GM19328 (cell line): ENCODE data around the gene EMP1.

ENCODE experiments used
- ATAC-seq: cut with Tn5 transposase; IDR thresholded peaks from one replicate; pipeline ENCODE4 v1.9.1; 2021; ENCODE audit warnings: mild to moderate bottlenecking, moderate library complexity; ENCODE audit not compliant: unreplicated experiment

Gene EMP1

DNA sequence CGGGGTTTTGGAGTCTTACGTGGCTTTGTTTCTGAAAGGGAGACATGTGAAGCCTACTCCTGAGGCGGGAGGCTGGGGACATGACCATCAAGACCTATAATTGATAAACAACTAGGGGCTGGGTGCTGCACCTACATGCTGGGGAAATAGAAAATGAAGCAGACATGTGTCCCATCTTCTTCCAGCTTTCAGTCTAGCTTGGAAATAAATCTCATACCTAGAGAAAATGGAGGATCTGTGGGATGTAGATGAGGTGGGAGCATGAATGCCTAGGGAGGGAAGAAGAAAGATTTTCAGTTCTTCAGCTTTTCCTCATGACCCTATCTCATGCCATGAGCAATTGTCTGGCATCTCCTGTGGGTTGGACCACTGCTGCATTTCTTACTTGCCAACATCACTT is 22.1 kb downstream of the EMP1 start:
- no peak for ATAC-seq

DNA sequence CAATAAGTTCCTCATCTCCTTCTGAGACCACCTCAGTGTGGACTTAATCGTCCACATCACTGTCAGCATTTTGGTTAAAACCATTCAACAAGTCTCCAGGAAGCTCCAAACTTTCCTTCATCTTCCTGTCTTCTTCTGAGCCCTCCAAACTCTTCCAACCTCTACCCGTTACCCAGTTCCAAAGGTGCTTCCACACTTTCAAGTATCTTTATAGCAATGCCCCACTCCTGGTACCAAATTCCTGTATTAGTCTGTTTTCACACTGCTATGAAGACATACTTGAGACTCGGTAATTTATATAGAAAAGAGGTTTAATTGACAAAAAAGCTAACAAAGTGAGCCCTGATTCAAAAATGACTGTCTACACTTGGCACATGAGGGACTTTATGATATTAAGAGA is 22.8 kb downstream of the EMP1 start:
- no peak for ATAC-seq

DNA sequence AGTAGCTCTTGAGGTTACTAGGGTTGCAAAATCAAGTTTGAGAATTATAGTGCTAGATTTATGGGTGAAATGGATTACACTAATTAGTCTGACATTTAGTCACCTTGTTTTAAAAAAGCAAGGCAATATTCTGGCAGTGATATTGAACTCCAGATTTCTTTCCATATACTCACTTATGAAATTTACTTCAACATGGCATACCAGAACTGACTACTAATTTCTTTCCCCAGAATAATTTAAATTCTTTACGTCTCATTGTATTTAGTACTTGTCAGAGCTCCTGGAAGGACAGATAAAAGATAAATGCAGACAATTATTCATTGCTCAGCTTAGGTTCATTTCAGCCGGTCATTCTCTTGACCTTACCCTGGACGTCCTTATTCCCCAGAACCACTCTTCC is 24.3 kb downstream of the EMP1 start:
- ATAC-seq = no peak

DNA sequence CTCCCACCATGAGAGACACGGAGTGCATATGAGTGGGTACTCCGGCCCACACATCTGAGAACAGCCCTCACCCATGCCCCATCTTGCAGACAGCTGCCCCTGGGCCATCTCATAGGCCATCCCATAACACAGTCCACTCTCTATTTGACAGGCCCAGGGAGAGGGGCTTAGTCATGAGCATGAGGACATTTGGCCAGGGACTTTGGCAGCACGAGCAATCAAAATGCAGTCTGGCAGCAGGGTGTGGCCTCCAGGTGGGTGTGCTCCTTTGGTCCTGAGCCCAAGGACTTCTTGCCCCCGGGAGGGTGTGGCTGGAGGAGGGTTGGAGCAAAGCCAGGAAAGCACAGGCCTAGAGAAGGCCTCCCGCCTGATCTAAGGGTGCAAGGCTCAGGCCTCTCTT is 25.6 kb downstream of the EMP1 start:
- ATAC-seq = no peak

DNA sequence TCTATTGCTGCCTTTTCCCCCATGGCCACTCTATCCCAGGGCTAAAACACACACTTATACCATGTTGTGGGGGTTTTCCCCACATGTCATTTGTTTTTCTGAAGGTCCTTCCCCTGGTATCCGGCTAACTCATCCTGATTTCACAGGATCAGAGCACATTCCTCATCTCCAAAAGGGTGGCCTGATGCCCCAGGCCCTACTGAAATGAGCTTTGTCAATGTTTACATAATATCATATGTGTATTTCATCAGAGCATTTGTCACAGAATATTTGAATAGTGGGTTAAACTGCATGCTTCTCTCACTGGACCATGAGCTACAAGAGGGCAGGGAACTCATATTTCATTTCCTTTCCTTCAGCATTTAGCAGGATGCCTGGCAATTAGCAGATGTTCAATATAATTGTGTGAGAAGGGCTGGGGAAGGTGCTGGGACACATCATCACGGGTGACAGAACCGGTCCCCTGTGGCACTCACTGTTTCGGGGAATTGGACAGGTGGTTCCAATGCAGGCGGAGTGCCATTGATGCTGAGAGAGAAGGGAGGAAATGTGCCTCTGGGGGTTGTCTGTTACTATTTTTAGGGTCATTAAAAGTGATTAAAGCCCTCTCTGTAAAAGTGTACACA is 26.8 kb downstream of the EMP1 start:
- ATAC-seq = no peak

DNA sequence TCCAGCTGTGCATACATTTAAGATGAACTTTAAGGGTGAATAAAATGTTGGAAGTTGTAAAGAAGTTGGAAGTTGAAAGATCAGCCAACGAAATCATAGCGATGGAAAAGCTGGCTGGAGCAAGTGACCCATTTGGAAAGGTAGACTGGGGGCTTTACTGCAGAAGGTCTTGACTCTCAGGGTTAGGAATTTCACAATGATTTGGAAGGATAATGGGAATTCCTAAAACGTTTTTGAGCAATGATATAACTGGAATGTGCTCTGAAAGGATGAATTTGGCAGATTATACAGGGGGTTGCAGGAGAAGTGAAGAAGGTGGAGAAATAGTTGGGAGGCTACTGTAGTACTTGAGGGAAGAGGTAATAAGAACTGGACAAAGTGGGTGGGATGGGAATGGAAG is 27.4 kb downstream of the EMP1 start:
- ATAC-seq = no peak

DNA sequence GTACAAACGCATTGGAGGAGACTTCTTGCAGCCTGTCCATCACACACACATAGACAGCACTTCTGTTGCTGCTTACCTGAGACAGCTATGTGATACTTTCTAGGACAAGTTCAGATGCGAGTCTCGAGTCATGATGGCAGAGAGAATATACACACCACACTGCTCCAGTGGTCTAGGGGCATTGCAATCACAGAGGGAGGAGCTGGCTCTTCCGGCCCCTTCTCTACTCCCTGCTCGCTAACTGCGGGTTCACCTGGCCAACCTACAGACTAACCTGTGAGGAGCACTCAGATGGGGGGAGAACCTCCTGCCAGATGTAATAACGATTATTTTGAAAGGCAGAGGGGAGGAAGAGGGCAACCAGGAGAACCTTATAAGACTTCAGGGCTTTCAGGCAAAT is 30.7 kb downstream of the EMP1 start:
- no peak for ATAC-seq

DNA sequence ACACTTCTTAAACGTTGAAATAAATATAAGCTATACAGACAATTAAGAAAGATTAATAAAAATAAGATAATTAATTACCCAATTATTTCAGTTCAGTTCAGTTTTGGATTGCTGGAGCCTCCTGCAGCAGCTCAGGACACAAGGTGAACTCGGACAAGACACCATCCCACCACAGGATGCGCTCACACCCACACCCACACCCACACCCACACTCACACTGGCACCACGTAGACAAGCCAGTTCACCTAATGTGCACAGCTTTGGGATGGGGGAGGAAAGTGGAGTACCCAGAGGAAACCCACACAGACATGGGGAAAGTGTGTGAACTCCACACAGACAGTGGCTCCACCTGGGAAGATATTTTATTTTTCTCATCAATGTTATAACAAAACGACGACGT is 32.1 kb downstream of the EMP1 start:
- no peak for ATAC-seq

DNA sequence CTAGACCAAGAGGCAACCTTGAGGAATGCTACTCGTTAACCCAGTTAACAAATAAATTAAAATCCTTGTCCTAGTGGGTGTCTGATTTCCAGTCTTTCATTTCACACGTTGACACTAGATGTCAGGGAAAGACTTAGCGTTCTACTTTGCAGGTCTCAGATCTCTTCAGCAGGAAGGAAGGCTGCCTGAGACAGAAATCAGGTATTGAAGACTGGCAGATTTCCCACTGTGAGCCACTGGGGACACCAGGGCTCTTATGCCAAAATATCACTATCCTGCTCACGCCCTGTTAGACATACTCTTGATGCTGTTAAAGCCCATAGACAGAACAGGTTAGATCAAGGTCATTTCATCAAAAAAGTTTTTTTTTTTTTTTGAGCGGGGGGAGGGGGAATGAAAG is 33.0 kb downstream of the EMP1 start:
- no peak for ATAC-seq

DNA sequence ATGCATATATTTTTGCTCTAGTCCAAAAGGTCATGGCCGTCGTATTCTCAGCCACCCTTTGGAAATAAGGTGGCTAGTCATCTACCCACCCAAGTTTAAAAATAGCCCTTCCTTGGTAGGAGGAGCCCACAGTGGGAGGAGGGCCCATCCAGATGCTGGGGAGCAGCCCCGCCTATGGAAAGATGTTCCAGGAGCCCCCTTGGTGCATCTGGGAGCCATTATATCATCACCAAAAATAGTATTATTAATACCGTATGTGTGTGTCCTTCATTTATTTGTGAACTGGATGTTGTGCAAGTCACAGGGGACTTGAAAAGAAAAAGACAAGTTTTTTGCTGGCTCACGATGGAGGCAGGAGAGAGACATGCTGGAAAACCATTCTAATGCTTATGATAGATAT is 34.0 kb downstream of the EMP1 start:
- ATAC-seq = no peak

DNA sequence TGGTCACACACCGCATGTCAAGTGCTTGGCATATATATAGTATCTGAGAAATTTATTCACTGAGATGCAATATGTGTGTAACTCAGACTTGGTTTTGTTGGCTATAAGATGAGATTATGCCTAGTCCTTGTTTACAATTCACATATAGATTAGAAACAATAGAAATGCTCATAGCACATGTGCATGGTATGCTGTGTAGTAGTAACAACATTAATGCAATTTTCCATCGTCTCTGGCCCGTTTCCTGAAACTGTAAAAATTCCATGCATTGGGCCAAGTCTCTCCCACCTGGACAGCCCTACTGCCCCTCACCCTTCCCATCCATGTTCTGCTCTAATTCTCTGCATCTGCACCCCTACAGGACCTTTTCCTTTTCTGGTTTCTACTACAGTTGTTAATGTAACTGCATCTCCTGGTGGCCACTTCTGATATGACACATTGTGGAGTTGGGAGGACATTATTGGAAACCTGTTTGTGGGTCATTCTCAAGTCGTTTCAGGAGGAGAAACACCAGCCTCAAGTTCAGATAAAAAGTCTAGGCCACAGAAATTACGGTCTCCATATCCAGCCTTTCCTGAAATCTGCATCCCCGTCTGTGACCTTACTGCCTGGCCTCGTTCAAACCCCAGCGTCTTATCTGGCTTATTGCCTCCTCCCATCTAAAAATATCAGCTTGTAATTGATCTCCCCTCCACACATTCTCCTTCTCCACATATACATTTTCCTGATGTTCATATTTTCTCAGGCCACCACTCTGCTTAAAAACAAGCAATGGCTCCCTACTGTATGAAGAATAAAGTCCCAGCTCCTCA is 37.5 kb downstream of the EMP1 start:
- ATAC-seq = no peak

DNA sequence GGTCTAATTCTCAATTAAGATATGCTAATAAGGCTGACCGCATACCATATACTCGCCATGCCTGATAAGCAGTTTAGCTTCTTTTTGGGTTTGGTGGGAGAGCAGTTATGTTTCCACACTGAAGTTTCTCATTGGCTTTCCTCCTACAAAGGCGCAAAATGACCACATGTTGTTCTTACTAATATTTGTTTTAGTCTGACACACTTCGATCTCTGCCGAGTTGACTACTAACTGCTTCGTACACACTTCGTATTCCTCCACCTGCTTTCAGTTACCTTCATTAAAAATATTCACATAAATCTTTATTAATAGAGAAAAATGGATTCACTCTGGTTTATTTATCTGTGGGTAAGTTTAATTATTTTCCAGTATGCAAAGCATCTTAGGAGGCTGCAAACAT is 41.7 kb downstream of the EMP1 start:
- no peak for ATAC-seq

DNA sequence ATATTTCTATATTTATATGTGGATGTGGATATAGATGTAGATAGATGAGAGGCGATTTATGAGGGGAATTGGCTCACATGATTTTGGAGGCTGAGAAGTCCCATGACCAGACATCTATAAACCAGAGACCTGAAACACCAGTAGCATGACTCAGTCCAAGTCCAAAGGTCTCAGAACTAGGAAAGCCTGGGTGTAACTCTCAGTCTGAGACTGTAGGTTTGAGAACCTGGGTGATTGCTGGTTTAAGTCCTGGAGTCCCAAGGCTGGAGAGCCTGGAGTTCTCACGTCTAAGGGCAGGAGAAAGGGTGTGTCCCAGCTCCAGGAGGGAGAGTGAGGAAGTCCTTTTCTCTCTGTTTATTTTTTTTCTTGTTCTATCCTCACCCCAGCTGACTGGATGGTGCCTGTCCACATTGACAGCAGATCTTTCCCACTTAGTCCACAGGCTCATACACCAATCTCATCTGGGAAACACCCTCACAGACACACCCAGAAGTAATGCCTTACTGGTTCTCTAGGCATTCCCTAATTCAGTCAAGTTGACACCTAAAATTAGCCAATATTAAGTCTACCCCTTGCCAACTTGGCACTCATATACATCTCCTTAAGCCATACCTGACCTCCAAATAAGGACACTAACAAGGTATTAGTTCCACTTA is 45.4 kb downstream of the EMP1 start:
- no peak for ATAC-seq

DNA sequence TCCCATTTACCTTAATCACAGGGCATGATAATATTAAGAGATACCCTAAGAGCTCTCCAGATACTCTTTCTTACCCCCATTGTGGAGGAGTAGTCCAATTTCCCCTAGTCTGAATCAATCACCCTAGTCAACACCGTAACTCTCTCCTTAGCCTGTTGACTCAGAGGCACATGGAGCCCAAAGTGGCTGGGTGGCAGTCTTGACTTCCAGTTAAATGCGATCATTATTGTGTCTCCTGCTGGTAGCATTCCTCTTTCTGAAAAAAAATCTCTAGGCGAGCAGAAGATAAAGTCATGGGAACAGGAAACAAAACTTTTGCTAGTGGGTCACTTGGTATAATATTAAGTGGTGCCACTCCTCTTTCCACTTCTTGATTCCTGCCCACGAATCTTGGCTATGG is 46.4 kb downstream of the EMP1 start:
- no peak for ATAC-seq

DNA sequence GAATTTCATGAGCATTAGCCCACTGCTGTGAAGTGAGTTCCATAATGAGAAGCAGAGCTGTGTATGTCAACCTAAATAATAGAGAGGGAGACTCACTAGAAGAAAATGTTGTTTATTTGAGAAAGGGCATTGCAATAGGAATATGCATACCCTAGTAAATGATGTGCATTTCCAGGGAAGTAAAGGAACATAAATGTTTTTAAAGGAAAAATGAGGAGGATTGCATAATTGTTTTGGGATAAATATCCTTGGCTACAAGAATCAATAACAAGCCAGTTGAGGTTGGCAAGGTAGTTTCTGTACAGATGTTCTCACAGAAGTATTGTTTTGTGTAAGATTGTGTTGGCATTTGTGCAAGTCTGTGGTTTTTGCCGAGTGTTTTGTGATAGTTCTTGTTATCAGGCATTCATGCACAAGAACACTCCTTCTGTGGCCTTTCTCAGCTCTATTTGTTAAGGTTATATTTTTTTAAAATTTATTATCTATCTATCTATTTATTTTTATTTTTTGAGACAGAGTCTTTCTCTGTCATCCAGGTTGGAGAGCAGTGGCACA is 47.1 kb downstream of the EMP1 start:
- ATAC-seq = no peak

DNA sequence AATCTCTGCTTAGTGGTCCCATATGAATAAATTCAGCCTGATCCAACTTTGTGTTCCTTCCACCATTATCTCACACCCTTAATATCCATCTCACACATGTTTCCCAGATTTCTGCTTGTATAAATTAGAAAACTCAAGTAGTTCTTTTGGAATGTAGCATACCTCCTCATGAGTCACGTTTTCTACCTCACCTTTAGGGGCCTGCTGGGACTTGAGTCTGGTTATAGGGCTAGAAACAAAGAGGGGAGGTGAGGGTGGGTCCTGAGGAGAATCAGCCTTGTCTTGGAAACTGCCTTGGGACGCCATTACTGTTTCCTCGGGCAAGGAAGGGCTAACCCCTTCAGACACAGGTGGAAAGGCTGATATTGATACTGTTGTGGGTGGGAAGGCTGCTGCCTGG is 51.1 kb downstream of the EMP1 start:
- no peak for ATAC-seq

DNA sequence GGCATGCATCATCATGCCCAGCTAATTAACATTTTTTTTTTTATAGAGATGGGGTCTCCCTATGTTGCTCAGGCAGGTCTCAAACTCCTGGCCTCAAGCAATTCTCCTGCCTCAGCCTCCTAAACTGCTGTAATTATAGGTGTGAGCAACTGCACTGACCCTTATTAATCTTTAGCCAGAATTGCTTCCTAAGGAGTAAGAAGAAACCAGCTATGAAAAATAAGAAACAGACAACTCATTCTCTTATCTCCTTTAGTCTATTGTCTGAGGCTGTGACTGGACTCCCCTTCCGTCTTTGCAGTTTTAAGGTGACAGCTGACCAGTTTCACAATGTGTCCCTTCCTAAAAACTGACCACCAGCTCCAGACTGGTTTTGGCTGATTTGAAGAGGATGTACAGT is 52.4 kb downstream of the EMP1 start:
- ATAC-seq = no peak

DNA sequence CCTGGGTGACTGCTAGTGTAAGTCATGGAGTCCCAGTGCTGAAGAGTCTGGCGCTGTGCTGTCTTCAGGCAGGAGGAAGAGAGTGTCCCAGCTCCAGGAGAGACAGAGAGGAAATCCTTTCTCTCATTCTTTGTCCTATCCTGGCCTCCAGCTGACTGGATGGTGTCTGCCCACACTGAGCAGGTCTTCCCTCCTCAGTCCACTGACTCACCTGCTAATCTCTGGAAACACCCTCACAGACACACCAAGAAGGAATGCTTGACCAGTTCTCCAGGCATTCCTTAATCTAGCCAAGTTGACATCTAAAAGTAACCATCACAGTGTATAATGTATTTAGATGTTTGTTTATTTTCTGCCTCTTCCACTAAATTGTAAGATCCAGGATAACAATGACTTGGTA is 53.9 kb downstream of the EMP1 start:
- no peak for ATAC-seq

DNA sequence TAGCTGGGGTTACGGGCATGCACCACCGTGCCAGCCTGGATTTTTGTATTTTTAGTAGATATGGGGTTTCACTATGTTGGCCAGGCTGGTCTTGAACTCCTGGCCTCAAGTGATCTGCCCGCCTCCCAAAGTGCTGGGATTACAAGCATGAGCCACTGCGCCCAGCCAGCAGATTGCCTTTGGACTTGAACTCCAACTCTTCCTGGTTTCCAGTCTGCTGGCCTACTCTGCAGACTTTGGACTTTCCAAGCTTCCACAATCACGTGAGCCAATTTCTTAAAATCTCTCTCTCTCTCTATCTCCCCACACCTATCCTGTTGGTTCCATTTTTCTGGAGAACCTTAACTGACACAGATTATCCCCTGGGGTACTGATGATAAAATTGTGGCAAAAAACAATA is 55.0 kb downstream of the EMP1 start:
- no peak for ATAC-seq

DNA sequence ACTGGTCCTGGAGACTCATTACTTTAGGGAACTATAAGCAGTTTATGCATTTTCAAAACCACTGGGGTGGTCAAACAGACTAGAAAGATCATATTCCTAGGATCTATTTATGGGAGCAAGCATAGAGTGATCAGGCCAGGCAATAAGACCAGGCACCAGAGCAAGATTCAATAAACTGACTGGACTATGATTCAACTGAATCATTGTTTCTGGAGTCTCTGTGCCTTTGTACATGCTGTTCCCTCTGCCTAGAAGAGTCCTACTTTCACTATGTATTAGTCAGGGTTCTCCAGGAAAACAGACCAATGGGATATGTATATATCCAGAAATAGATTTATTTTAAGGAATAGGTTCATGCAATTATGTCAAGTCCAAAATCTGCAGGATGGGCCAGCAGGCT is 55.5 kb downstream of the EMP1 start:
- ATAC-seq = no peak

DNA sequence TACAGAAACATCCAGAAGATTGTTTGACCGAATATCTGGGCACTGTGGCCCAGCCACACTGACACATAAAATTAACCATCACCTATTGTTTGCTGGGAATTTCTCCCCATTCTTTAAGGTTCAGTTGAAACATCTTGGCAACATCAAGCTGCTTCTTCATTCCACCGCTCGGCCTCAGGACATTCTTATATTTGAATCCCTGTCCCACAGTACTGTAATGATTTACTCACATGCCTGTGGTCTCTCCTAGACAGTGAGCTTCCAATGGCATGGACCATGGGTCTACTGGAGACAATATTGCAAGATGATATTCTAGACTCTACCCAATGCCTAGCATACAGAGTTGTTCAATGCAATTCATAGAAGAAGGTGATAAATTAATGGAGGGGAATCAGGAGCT is 56.1 kb downstream of the EMP1 start:
- no peak for ATAC-seq
